Activated T-cell treated with anti-CD3 and anti-CD28 coated beads, Interleukin-2, amount 50 U/mL, for 48 hours (primary cell): ENCODE measurements around the gene AHNAK.

ENCODE experiments used
- DNase-seq, 2 experiments: peaks; one replicate each; pipeline ENCODE4 v3.0.0-alpha.2; 2020

Gene AHNAK

DNA sequence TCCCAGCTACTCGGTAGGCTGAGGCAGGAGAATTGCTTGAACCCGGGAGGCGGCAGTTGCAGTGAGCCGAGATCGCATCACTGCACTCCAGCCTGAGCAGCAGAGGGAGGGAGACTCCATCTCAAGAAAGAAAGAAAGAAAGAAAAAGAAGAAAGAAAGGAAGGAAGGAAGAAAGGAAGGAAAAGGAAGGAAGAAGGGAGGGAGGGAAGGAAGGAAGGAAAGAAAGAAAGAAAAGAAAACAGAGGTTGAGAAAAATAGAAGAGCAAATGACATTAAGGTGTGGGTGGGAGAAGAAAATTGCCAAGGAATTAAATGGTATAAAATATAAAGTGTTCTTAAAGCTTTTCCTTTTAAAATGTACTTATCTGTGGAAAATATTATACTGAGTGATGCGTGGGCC lies 49.9 kb downstream of the AHNAK start:
- DNase-seq: no peak

DNA sequence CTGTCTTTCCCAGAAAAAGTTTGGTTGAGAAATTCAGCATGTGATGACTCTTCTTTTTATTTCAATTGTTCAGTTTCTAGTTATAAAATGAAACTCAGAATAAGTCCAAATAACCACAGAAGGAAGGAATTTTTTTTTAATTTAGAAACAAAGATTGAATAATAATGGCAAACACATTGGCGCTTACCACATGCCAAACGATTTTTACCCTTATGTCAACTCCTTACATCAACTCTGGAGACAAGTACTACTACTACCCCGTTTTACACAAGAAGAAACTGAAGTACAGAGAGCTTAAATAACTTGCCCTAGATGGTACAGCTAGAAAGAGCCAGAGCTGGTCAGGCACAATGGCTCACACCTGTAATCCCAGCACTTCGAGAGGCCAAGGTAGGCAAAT lies 52.4 kb downstream of the AHNAK start:
- no peak for DNase-seq

DNA sequence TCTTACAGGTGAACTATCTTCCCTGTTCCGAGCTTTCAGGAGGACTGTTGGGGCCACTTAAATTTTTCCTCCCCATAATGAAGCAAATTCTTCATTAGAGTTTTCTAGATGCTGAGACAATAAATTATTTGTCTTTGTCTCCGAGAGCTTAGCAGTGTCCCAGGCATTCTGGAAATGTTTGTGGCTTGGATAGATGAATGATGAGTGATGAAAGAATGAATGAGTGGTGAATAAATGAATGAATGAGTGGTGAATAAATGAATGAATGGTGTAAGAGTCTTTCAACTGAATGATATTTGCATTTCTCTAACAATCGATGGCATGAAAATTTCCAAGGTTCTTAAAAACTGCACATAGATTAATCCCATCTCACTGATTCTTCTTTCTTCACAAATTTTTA lies 52.8 kb downstream of the AHNAK start:
- DNase-seq: no peak

DNA sequence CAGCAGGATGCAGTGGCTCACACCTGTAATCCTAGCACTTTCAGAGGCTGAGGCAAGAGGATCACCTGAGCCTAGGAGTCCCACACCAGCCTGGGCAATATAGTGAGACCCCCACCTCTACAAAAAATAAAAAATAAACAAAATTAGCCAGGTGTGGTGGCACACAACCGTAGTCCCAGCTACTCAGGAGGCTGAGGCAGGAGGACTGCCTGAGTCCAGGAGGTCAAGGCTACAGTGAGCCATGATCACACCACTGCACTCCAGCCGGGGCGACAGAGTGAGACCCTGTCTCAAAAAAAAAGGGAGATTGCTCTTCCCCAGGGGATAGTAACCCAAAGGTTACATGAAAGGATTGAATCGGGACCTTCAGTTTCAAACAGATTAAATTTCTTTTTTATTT lies 54.0 kb downstream of the AHNAK start:
- DNase-seq: no peak

DNA sequence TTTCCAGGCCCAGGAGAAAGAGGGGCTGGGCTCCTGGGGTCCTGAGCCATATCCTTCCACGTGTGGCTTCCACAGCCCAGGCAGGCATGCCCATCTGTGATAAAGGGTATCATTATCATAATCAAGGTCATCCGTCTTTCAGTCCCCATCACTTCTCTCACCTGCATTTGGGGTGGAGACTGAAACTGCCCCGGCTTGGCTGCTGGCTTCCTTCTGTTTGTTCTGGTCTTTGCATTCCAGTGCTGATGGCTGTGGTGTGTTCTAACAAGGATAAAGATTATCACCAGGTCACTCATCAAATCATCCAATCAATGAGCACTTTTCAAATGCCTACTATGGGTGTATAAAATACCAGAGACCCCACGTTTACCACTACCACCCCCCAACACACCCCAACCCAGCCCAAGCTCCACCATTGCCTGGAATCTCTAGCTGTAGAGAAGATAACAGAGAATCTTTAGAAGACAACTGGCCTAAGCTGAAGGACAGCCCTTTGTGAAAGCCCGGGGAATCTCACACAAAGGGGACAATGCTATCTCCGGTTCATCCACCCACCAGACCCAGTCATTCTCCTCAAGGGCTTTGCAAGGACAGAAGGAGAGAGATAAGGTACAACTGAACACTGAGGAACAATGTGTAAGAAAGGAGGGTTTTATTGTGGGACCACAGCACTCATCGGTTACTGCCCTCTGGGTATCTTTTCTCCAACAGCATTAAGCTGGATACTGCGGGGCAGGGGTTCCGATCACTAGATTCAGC lies 54.9 kb downstream of the AHNAK start:
- DNase-seq: no peak

DNA sequence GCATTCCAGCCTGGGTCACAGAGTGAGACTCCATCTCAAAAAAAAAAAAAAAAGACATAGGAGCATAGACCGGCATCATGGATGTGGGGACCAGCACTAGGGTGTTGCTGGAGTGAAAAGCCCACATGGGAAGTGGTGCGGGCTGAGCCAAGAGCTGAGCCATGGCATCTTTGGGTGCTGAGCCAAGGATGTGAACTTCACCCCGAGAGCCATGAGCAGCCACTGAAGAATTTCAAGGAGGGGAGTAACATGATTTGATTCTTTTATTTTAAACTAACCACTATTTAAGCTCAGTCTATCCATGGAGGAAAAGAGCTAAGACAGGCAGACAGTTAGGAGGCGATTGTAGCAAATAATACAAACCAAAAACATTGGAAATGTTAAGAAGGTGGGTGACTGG lies 57.4 kb downstream of the AHNAK start:
- DNase-seq: no peak

DNA sequence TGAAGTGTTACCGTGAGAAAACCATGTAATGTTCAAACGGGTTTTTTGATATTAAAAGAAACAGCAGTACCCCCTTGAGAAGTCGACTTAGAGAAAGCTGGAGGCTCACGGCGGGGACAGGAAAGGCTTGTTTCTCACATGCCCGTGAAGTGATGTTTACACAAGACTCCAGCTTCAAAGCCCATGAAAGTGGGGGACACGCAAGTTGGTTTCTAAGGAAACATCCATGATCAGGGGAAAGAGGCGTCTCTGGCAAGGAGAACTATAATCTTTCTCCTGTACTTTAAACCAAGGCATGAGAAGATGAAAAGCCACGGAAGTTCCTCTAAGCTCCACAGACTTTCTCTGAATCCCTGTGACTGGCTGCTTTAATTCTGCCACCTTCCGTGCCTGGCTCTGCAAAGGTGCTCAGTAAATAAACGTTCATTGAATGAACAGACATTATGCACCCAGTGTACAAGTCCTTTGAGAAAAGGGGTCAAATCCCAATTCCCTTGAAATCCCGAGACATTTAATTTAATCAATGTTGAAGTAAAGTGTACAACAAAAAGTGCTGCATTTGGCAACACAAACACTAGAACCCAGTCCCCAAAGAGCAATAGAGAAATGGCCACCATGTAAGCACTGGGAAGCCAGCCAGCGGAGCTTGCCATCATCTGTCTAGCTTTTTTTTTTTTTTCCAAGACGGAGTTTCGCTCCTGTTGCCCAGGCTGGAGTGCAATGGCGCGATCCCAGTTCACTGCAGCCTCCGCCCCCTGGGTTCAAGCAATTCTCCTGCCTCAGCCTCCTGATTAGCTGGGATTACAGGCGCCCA lies 58.7 kb downstream of the AHNAK start:
- no peak for DNase-seq

DNA sequence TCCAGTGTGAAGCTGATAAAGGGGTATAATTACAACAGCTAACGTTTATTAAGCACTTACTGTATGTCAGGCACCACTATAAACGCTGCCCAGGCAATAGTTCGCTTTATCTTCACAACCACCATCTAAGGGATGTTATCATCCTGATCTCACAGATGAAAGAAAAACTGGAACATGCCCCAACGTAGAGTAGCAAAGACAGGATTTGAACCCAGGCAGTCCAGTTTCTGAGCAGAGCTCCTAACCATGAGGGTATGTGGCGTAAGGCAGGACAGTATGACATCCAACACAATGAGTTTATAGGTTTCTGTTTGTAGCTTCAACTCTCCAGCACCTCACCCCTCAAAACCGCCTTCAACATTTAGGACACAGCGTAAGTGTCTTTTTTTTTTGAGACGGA lies 59.5 kb downstream of the AHNAK start:
- no peak for DNase-seq

DNA sequence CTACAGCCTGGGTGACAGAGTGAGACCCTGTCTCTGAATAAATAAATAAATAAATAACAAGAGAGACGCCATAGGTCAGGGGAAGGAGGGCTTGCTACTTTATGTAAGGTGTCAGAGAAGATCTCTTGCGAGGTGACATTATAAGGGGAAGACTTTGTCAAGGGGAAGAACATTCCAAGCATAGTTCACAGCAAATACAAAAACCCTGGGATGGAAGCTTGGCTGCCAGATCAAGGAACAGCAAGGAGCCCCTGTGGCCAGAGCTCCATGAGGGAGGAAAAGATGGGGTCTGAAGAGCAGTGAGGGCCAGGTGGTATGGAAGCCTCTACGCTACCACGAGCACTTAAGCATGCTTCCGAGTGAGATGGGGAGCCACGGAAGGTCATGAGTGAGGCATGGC lies 62.3 kb downstream of the AHNAK start:
- no peak for DNase-seq

DNA sequence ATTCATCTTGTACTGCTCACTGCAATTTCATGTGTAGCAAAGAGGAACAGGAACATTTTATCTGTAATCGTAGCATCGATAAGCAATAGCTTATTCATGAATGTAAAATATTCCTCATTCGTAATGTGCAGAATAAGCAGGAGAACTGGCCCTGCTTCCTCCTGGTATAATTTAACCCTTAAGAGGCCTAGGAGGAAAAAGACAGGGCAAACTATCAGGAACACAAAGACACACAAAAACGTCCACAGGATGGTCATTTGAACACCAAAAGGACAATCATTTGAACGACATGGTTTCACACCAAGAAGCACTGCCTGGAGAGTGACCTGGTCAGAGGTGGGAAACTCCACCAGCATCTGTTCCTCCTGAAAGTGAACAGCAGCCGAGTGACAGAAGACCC lies 63.9 kb downstream of the AHNAK start:
- DNase-seq: no peak

DNA sequence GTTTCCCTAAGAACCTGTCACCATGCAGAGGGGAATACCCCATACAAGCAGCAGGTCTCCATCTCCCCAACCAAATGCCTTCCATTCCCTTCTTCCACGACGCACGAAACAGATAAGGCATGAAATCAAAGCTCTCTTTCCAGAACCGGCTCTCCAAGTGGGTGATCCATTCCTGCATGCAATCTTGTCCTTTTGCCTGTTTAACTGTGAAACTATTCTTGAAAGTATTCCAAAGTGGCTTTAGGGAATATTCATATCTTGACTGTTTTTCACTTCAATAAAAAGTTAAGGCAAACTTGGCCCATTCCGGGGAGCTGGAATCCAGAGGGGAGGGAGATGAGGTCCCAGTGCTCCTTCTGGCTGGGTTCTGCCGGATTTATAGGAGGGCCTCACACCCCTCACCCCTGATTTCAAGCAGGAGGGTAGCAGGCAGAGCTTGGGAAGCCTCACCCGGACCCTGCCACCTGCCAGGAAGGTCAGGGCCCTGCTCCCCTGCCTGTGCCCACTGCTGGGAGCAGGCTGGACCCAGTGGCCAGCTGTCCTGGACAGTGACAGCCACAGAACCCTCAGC lies 66.9 kb downstream of the AHNAK start:
- no peak for DNase-seq

DNA sequence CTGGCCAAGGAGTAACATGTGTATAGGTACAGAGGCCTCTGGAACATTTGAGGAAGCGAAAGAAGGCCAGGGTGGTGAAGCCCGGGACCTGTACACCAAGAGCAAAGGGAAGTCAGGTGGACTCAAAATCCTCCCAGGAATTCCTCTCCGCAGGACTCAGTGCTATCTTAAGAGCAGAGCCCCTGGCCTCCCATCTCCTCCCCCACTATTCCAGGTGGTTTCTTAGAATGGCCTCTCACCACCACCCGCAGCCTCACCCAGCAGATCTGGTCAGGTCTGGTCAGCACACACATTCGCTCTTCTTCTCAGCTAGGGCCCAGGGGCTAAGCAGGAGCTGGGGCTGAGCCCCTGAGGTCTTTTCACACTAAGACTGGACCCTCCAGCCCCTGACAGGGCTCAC lies 68.7 kb downstream of the AHNAK start:
- DNase-seq: no peak

DNA sequence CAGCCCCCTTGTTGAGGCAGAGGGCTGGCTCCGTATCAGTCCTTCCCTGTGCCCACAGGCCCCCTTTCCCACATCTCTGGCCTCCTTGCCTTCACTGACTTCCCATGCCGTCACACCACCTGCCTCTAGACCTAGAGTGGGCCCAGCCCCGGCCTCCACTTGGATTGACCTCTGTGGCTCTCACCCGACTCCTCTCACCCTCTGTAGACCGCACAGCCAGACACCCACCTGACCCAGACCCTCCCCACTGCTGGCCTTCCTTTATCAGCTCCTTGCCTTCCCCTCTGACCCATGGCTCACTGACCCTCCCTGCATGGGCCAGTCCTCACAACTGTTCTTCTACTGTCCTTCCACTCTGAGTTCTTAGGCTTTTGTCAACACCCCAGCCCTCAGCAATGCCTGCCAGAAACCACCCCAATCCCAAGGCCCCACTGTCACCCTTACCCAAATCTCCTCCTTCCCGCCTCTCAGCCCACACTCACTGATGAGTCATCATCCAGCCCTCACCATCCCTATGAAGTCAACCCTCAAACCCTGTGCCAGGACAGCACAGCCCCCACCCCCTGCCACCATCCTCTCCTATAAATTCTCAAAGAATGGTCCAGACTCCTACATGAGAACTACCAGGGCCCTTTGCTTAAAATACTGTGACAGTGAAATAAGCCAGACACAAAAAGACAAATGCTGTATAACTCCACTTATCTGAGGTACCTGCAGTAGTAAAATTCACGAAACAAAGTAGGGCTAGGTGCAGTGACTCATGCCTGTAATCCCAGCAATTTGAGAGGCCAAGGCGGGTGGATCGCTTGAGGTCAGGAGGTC lies 74.3 kb downstream of the AHNAK start:
- DNase-seq: no peak

DNA sequence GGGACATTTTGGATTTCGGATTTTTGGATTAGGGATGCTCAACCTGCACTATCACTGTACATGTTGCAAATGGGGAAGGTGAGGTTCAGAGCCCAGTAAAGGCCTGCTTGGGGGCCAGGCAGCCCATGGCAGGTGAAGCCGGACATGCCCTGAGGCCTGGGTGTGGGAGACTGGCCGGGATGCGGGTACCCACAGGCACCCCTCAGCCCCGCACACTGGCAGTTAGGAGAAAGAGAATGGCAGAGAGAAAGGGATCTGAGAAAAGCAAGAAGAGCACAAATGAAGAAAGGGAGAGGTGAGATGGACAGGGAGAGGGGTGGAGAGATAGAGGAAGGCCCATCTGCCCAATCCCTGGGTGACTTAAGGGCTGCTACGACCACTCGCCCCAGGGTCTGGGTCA lies 75.0 kb downstream of the AHNAK start:
- DNase-seq: no peak

DNA sequence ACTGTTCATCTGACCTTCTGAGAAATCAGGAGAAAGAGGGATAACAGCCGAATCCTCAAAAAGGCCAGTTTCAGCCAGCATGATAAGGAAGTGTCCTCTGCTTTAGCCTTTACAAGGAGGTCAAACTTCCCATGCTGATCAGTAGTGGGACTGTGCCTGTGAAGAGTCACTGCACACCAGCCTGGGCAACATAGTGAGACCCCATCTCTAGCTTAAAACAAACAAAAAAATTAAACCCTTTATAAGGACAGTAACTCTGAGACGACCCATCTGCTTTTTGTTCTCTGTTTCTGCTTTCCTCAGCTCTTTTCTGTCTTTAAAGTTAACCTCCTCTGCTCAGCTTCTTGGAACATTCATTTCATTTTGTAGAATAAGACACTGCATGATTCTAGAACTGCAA lies 78.0 kb downstream of the AHNAK start:
- no peak for DNase-seq

DNA sequence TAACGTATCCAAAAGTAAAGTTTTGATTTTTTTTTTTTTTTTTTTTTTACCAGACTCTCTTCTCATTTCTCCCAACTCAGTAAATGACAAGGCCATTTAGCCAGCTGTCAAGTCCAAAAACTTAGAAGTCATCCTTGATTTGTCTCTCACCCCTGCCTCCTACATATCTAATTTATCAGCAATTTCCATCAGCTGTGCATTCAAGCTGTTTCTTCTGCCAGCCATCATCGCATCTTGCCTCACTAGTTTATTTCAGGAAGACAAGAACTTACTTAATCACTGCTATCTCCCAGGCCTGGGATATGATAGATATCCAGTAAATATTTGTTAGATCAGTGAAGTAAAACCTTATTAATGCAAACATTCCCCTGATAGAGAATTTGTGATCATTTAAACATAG lies 80.2 kb downstream of the AHNAK start:
- DNase-seq: no peak

DNA sequence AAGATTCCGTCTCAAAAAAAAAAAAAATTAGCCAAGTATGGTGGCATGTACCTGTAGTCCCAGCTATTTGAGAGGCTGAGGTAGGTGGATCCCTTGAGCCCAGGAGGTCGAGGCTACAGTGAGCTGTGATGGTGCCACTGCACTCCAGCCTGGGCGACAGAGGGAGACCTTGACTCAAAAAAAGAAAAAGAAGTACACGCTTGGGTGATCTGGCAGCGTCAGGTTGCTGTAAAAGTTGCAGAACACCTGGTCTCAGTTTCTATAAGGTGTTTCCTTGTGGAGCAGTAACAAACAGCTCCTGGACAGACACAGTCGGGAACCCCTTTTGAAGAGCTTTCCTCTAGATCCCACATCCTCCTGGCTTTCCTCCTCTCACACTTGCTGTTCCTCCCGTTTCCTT lies 82.0 kb downstream of the AHNAK start:
- no peak for DNase-seq

DNA sequence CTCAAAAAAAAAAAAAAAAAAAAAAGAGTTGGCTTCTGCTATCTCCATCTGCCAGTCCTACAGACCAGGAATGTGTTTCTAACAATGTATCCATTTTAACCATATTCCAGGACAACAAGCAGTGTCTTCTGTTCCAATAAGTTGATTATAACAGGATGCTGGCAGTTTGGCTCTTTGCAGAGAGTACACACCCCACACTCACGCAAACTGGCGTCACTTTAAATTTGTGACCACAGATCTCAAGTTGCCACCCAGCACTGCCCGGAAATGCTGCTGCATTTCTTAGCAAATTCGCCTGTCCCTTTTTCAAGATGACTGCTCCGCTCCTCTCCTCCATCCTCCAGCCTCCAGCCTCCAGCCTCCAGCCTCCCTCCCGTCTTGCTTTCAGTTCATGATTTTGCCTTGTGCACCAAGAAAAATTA lies 83.5 kb downstream of the AHNAK start:
- DNase-seq: no peak

DNA sequence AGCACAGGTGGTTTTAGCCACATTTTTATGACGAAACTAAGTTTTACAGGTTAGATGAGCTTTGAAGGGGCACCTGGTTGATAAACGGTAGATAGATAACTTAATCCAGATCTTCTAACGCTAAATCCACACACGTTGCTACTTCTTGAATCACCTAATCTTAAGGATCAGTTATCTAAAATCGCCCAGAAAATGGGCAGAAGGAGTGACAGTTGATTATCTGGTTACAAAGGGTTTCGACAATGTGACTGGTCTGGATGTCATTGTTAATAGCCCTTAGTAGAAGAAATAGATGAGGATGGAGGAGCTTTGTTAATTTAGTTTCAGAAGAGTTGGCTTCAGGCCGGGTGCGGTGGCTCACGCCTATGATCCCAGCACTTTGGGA lies 84.1 kb downstream of the AHNAK start:
- DNase-seq: no peak

DNA sequence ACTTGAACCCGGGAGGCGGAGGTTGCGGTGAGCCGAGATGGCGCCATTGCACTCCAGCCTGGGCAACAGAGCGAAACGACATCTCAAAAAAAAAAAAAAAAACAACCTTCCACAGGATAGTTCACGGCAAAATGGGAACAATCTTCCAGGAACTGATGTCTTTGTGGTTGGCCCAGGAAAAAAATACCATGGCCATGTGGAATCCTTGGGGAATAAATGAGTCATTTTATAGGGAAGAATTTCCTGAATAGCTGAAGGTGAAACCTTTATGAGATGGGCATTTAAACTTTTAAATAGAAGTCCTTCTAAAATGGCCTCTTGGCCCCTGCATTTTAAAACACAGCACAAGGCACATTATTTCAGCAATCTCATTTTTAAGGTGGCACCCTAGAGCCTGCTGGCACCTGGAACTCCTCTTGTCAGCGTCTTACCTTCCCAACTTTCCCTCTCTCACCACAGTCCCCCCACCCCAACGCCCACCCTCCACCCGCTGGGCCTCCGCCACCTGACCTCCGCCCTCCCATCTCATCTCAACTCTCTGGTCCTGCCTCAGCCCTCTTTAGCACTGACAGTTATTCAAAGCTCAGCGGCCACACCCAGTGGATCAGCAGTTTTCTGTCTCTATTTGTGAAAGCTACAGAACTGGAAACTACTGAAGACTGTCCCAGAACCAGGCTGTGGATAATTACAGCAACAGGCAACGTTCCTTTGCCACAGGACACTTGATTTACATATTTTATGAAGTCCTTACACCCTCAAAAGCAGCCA lies 84.7 kb downstream of the AHNAK start:
- DNase-seq: no peak

DNA sequence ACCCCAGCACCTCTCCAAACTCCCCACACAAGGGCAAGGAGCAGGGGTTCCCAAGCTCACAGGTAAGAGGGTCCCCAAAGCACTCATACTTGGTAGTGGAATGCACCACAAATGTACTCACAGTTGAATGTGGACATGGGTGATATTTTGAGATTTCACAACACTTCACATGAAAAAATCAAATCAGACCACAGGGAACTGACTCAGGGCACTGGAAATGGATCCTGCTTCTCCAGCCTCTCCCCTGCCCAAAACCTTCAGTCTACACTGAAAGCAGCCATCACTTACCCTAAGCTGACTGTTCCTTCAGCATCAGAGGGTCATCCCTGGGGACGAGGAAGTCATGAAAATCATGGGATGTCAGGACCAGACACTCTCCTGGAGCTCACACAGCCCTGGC lies 87.5 kb downstream of the AHNAK start:
- DNase-seq: no peak

DNA sequence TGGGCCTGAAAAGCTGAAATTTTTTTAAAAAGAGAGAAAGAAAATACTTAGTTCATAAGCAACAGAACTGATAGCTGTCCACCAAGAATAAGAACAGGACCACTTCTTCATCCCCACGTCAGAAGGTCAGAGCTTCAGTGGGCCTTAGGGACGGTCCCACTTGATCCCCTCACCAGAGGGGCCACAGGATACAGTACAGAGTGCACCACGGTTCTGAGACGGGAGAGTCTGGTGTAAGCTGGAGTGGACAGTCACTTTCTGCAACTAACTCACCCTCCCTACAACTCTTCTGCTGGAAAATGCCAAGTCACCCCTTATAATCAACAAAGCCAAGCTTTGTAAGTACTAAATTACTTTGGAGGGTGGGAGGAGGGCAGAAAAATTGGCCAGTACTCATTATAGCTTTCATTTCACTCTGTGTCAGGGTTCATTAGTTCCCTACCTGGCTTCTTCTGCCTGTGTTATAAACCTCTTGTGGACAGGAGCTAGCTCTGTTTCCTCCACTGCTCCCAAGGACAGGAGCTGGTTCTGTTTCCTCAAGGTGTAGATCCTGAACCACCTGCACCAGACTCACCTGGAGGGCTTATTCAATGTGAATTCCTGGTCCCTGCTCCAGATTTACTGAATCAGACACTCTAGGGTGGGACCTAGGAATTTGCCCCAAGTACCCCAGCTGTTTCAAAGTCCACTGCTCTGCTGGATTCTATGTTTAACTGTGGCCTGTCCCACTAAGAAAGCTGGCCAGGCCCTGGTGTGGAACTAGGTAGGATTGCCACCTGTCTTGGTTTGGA lies 88.2 kb downstream of the AHNAK start:
- DNase-seq: no peak
